Stomach (tissue), 9 donors: ENCODE measurements around the gene CHST9. TPM values are rescaled to one million over a fixed set of nuclear protein-coding genes. Genes with fewer than 3 reads are reported as not detected.

Experiments used
- DNase-seq, 2 donors: peaks; one replicate each; pipeline versions ENCODE4 v3.0.0 to v3.0.0-alpha.2; 2013 to 2019
- H3K27ac ChIP-seq, 5 donors: fragments of 200-600 bp in 4 of 5; sonication (generic) in 4 of 5; one replicate each; pipeline ENCODE4 v1.5.1; 2013 to 2019; ENCODE audit warnings: mild to moderate bottlenecking in 1 of 5, moderate library complexity in 1 of 5
- H3K27me3 ChIP-seq, 3 donors: fragments of 200-600 bp; sonication (generic); one replicate each; pipeline ENCODE4 v1.5.1; 2017 to 2019; ENCODE audit warnings: mixed run types in 1 of 3
- H3K36me3 ChIP-seq, 4 donors: fragments of 200-600 bp; sonication (generic); 1 replicate in 3 of 4; 2 replicates in 1 of 4; pipeline ENCODE4 v1.5.1; 2016 to 2019
- H3K4me1 ChIP-seq, 4 donors: fragments of 200-600 bp; sonication (generic); one replicate each; pipeline ENCODE4 v1.5.1; 2016 to 2019
- H3K4me3 ChIP-seq, 4 donors: fragments of 200-600 bp; sonication (generic) in 3 of 4; one replicate each; pipeline ENCODE4 v1.5.1; 2016 to 2019; ENCODE audit warnings: mild to moderate bottlenecking in 1 of 4
- H3K9me3 ChIP-seq, 4 donors: fragments of 200-600 bp; sonication (generic); one replicate each; pipeline ENCODE4 v1.5.1; 2016 to 2019
- CTCF ChIP-seq, 7 experiments: fragments of 450-650 bp in 4 of 7; fragments of 200-600 bp in 3 of 7; sonication (generic) in 3 of 7; IDR thresholded peaks; one replicate each; pipeline ENCODE4 v1.5.1; 2016 to 2019; ENCODE audit warnings: antibody characterized with exemption in 7 of 7, control low read depth in 2 of 7, mild to moderate bottlenecking in 1 of 7
- EP300 ChIP-seq: sonication (generic); formaldehyde crosslinking; IDR thresholded peaks from one replicate; pipeline ENCODE4 v1.6.1; 2017; ENCODE audit warnings: antibody characterized with exemption
- POLR2A ChIP-seq, 4 donors: fragments of 450-650 bp; IDR thresholded peaks; one replicate each; pipeline ENCODE4 v1.6.1; 2016; ENCODE audit warnings: antibody characterized with exemption in 4 of 4, control low read depth in 2 of 4, mild to moderate bottlenecking in 1 of 4, moderate library complexity in 1 of 4
- POLR2AphosphoS5 ChIP-seq, 3 donors: sonication (generic); formaldehyde crosslinking; IDR thresholded peaks; one replicate each; pipeline ENCODE4 v1.6.1; 2016; ENCODE audit warnings: antibody characterized with exemption in 3 of 3
- WGBS, 5 donors: extraction: QIAGEN DNeasy Blood & Tissue Kit in 3 of 5; methylation state at CpG; one replicate each; pipeline versions ENCODE4 v1.1.5 to v1.1.7; 2013 to 2018; 5-methylcytosine and 5-hydroxymethylcytosine counted together
- intact Hi-C: fragments of 100-400 bp; cut with DNase I; formaldehyde crosslinking; loops from one replicate; pipeline ENCODE4 v1.15.1; 2023; ENCODE audit warnings: low total_unique reads
- polyA plus RNA-seq, 3 donors: library from polyadenylated mRNA; stranded (reverse); fragments of 200-250 nt; gene quantifications; one replicate each; pipeline ENCODE4 v1.2.3, GENCODE V29; 2013
- total RNA-seq, 5 donors: library from RNA; depleted of rRNA; stranded (reverse); fragments of >200 nt; gene quantifications; one replicate each; pipeline versions ENCODE4 v1.1.0 to v1.2.3, GENCODE V29; 2014 to 2016
- donor health status: healthy with polysubstance abuse.
- donor health status: Bipolar disorder and iron deficiency.
- donor health status: healthy.

CHST9 gene
- total and polyA plus RNA-seq, 8 donors = 0.29 to 2.2 (median 1.1) TPM; not detected in 2

- H3K4me1 ChIP-seq = peaks cover 0 to 8% (median 2%) of the 10 kb centered on the region in 4 donors
- H3K36me3 ChIP-seq = no peaks in the 10 kb centered on the region
- no peak overlapping the region for H3K27ac ChIP-seq
- DNase-seq = peak in 1 of 2 donors; percentile 41
- 18 to 28% (median 19%) methylated on average over 3 of the region's 3 CpGs for WGBS, 5 donors
- no peak overlapping the region for H3K4me3 ChIP-seq
- intact Hi-C loops = no loop called here
- TF ChIP-seq EP300 = no peak
- no peak for TF ChIP-seq POLR2A (IDR thresholded peaks at IDR 0.05)
- TF ChIP-seq POLR2AphosphoS5 (IDR thresholded peaks at IDR 0.05) = no peak
- no peak for TF ChIP-seq CTCF (IDR thresholded peaks at IDR 0.05)
- no peaks in the 10 kb centered on the region for H3K9me3 ChIP-seq
- H3K27me3 ChIP-seq = no peaks in the 10 kb centered on the region
Measured at GRCh38 chr18:27198036-27198435, 12.9 kb upstream of the CHST9 start.

- intact Hi-C loops = no loop called here
- Histone ChIP-seq H3K4me3 (no peak overlapping the region), H3K36me3 (no peaks in the 10 kb centered on the region), H3K9me3 (no peaks in the 10 kb centered on the region), H3K27ac (no peak overlapping the region), H3K27me3 (peaks cover 0 to 27% (median 19%) of the 10 kb centered on the region in 3 donors), H3K4me1 (peaks cover 3 to 17% (median 11%) of the 10 kb centered on the region in 4 donors)
- DNase-seq = no peak
- 77 to 98% (median 91%) methylated on average over 1 of the region's 1 CpG for WGBS, 5 donors
- no peak for TF ChIP-seq CTCF (IDR thresholded peaks at IDR 0.05)
- TF ChIP-seq POLR2AphosphoS5 (IDR thresholded peaks at IDR 0.05) = no peak
- no peak for TF ChIP-seq POLR2A (IDR thresholded peaks at IDR 0.05)
- no peak for TF ChIP-seq EP300
Measured at GRCh38 chr18:27188309-27188708, 3.2 kb upstream of the CHST9 start.

GRCh38 chr18:27185897-27186296 lies 789 bp upstream of the CHST9 start:
- TF ChIP-seq EP300 (no peak), CTCF (IDR thresholded peaks at IDR 0.05) (no peak), POLR2A (IDR thresholded peaks at IDR 0.05) (no peak), POLR2AphosphoS5 (IDR thresholded peaks at IDR 0.05) (no peak)
- no peaks in the 10 kb centered on the region for H3K36me3 ChIP-seq
- H3K9me3 ChIP-seq = no peaks in the 10 kb centered on the region
- no peak overlapping the region for H3K4me3 ChIP-seq
- intact Hi-C loops = no loop called here
- peaks cover 0 to 27% (median 19%) of the 10 kb centered on the region in 3 donors for H3K27me3 ChIP-seq
- no peak for DNase-seq
- 84 to 90% (median 86%) methylated on average over 4 of the region's 4 CpGs for WGBS, 5 donors
- H3K4me1 ChIP-seq = peaks cover 3 to 17% (median 11%) of the 10 kb centered on the region in 4 donors
- H3K27ac ChIP-seq = no peak overlapping the region

- Histone ChIP-seq H3K4me1 (peaks cover 3 to 17% (median 11%) of the 10 kb centered on the region in 4 donors), H3K4me3 (peak overlapping the region; percentile 38 to 58 (median 49)), H3K27me3 (peaks cover 0 to 27% (median 19%) of the 10 kb centered on the region in 3 donors), H3K27ac (no peak overlapping the region), H3K36me3 (no peaks in the 10 kb centered on the region), H3K9me3 (no peaks in the 10 kb centered on the region)
- intact Hi-C loops = no loop called here
- 3 to 7% (median 4%) methylated on average over 29 to 33 of the region's 33 CpGs for WGBS, 5 donors
- peak in 1 of 2 donors; percentile 34 for DNase-seq
- no peak for TF ChIP-seq POLR2AphosphoS5 (IDR thresholded peaks at IDR 0.05)
- TF ChIP-seq CTCF (IDR thresholded peaks at IDR 0.05) = no peak
- no peak for TF ChIP-seq EP300
- TF ChIP-seq POLR2A (IDR thresholded peaks at IDR 0.05) = no peak
Measured at GRCh38 chr18:27184115-27185024, 738 bp downstream of the CHST9 start.
